RCC 7860 (cell line): Measurements from ENCODE around the gene AFAP1.

ENCODE experiments used
- DNase-seq: peaks from one replicate; pipeline ENCODE4 v3.0.0-alpha.2; 2015; ENCODE audit warnings: low spot score
- FAIRE-seq: peaks from 2 replicates; lab custom pipeline; 2012; peaks lifted over from hg19 to GRCh38; lab: Jason Lieb, UNC

AFAP1 gene

DNA sequence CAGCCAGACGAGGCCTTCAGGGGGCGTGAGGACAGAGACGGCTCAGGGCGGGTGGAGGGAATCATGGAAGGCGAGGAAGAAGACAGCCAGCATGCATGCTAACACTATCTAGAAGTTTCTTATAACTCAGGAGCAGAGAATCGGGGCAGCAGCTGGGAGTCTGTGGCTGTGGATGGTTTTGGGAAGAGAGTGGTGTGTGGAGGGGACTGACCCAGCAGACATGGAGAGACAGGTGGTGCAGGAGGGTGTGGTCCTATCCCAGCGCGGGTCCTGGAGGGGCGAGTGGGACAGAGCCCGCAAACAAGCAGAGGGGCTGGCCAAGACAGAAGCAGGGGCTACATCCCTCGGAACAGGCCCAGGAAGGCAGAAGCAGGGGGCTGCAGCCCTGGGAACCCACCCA lies 192.1 kb downstream of the AFAP1 start:
- no peak for FAIRE-seq
- no peak for DNase-seq

DNA sequence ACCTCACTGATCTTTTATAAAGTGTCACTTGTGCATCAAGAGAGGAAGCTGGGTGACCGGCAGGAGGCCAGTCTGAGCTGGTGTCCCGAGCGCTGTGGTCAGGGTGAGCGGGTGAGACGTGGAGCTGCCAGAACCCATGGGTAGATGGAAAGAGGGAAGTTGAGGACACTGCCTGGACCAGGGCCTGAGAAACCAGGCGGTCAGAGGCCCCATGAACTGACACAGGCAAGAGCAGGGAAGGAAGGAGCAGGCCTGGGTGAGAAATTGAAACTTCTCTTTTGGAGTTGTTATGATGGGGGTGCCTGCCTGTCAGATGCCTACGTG lies 192.6 kb downstream of the AFAP1 start:
- DNase-seq (no peak), FAIRE-seq (no peak)

DNA sequence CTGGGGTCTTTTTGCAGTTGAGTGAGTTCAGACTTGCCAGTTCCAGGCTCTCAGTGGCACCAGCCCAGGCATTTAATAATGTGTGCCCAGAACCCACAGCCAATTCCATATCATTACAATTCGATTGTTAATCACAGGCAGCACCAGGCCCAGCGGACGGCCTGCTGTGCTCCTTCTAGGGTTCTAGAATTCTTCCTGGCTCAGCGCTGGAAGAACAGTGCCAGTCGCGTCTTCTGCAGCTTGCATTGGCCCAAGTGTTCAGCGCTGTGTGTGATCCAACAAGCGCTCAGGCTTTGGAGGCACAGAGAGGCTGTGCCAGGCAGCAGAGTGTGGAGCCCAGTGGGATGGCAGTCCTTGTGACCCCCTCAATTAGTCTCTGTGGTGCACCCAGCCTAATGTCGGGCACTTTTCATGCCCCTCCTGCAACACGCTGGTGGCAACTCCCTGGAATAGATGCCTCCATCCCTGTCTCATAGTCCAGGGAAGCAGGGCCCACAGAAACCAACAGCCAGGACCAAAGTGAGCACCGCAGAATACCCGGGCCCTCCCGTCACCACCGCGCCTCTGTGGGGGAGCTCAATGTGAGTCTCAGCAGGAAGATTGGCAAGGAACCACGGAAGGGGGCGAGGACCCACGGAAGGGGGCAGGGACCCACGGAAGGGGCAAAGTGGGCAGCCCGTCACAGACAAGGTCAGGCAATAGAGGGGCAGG lies 193.2 kb downstream of the AFAP1 start:
- FAIRE-seq (no peak), DNase-seq (no peak)

DNA sequence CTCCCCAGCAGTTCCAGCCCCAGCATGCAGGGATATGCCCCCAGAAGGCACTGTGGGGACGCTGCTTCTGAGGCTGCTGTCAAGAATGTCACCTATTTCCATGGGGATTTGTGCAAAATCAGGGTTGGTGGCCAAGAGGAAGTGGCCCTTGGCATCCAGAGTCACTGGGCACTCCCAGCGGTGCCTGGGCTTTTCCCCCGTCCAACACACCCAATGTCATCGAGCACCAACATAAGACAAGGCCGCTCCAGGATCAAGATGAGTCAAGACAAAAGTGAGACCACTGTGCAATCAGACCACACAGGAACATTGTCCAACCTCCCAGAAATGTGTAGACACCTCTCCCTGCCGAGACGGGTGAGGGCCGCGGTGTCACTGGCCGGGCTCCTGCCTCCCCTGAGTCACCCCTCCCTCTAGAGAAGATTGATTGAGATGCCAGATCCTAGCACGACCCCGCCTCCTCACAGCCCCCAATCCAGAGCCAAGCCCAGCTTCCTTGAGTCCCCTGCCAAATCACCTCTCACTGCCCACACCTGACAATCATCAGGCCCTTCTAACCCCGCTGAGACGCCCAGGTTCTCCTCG lies 194.3 kb downstream of the AFAP1 start:
- FAIRE-seq (no peak), DNase-seq (no peak)

DNA sequence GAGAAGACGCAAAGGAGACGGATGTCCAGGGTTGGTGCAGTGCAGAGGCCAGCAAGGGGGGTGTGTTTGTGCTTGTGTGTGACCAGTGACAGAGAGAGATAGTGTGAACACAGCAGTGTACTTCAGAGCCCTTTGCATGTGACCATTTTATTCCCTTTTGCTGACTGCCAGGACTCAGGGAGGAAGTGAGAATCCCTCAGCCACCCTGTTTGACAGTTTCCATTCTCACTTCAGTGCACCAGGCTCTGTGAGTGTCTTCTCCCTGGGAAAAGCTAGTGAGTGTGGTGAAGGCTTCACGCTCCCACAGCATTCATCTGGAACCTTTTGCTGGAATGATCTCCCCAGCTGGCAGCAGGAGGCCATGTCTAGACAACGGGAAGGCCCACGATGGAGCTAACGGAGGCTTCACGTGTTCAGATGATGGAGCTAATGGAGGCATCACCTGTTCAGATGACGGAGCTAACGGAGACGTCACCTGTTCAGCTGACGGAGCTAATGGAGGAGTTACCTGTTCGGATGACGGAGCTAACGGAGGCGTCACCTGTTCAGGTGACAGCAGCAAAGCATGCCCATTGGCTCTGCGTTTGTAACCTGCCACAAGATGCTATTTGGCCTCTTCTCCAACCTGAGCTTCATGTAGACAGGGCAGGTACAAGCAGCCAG lies 195.4 kb downstream of the AFAP1 start:
- DNase-seq = no peak
- FAIRE-seq = no peak

DNA sequence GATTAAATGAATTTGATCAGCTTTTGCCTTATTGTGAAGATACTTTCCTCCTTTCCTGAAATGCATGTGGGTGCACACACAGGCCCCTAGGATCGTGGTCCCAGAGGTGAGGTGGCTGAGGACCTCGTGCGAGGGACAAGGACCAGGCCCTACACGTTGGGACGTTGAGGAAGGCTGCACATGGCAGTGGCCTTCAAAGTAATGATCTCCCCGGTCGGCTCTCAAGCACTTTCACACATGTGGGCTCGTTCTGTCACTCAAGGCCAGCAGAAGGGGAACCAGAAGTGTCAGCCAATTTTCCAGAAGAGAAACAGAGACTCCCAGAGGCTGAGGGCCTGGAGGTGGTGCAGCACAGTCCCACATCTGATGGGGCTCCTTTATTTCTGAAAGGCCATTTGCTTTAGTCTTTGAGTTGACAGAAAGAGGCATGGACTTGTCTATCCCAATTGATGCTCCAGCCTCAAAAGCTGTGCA lies 196.8 kb downstream of the AFAP1 start:
- DNase-seq = no peak
- FAIRE-seq = no peak

DNA sequence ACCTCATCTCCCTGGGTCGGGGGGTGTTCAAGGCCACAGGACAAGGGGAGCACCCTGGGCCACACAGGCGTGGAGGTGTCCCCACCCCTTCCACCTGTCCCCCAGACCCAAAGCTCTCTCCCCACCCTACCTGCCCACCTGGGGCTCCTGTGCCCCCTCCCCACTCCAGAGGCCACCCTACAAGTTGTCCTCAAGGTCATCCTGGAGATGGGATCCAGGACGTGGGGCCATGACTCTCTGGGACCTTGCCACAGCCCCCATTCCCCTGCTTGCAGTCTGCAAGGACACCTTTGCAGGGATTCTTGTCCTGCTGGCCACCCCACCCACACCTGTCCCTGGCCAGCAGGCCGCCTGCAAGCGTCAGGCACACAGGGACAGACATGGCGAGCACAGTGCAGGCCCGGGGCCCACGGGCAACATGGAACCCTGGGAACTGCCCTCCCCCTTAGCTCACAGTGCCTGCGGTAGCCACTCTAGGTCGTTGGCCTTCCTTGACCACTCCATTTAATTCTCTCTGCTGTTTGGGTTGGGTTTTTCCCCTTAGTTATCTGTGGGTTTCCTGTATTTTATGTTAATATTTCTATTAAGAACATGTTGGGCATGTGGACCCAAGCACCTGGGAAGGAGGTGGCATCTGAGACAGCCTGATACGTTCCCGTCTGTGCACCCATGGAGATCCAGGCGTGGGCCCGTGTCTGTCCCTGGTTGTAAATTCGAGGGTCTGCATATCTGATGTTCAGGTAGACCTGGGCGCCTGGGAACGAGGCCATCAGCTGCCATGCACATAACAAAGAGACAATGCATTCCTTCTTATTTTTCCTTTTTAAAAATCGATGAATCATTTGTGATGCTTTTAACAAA lies 197.5 kb downstream of the AFAP1 start:
- FAIRE-seq = no peak

DNA sequence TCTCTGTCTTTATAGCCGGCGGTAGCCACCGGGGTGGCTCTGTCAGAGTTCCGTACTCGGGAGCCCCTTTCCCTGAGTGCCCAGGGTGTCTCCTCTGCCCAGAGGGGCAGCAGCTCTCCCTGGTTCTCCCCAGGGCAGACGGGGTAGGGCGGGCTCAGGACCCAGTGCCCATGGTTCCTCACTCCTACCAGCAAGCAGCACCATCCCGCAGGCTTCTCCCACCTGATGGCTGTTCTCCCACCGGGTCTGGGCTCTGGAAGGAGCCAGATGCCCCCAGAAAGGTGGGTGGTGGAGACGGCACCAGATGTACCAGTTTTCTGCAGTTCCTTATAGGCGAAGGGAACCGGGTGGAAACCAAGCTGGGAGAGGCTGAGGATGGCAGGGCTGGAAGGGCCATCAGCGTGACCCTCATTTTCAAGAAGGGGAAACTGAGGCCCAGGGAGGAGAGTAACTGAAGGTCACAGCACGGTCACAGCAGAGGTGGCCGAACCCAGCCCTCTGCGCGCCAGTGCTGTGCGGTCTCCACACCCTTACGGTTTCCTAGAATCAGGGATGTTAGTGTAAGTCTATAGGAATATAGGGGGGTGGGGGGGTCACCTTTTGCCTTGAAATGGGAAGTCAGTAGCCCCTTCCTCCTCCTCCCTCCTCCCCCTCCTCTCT lies 198.7 kb downstream of the AFAP1 start:
- FAIRE-seq = no peak

More for the DNA sequence above, 197.5 kb downstream of the AFAP1 start:
- no peak for DNase-seq

DNA sequence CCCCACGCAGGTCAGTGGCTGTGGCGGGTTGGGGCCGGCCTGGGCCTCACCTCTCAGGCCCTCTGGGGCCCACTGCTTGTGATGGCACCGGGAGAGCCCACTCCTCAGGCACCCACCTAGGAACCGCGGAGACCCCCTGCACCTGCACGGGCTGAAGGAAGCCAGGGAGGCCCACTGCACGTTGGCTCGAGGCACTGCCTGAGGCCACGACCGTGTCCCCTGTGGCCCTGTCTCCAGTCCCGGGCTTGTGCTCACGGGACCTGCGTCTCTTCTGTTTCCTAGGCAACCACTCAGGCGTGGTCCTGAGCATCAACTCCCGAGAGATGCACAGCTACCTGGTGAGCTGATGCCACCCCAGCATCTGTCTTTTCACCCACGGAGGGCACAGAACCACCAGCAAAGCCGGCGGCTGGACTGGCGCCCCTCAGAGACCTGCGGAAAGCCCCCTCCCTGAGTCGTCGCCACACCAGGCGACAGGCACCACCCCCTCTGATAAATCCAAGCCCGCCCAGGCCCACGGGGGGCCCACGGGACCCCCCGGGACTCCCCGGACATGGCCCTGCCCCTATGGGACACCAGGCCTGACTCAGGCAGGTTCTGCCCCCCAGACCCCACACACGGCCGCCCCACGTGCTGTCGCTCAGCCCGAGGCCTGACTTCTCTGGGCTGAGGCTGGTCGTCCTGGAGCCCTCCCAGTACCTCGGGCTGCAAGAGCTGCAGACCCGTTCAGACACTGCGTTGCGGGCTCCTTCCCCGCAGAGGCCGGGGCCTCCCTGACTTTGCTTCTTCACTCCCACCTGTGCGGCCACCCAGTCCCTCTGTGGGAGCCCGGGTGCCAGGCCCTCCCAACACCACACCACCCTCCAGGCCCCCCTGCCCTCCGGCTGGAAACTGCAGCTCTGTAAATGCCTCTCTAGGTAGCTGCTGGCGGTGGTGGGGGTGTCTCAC lies 199.5 kb downstream of the AFAP1 start:
- no peak for DNase-seq
- no peak for FAIRE-seq

More for the DNA sequence above, 198.7 kb downstream of the AFAP1 start:
- no peak for DNase-seq

DNA sequence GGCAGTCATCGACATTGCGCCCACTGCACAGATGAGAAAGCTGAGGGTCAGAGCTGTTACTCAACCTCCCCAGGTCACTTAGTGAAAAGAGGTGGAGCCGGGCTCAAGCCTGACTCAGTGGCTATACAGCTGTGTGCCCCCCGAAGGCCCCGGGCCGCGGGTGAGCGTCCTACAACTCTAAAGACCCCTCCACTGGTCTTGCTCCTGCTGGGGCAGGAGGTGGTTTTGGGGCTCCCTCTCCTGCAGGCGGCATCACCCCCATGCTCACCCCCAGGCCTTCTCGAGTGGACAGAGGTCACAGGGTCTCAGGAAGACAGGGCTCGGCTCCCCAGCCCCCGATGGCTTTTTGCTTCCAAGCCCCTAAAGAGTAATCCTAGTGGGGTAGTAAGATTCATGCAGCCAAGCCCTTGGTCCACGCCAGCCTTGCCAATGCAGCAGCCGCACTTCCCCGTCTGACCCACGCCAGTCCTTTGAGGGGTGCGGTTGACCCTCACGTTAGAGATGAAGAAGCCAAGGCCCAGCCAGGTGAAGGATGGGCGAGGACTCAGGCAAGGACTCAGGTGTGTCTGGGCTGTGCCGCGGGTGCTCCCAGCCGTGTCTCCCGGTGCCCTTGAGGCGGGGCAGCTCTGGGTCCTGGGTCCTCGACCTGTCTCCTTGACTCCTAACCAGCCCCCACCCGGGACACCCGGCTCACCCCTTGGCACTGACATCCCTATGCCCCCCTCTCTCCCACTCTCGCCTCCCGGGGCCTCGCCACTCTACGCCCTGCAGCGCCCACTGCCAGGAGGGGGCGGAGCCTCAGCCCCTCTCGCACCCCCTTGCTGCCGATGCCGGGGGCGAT lies 200.4 kb downstream of the AFAP1 start:
- DNase-seq (no peak), FAIRE-seq (no peak)

DNA sequence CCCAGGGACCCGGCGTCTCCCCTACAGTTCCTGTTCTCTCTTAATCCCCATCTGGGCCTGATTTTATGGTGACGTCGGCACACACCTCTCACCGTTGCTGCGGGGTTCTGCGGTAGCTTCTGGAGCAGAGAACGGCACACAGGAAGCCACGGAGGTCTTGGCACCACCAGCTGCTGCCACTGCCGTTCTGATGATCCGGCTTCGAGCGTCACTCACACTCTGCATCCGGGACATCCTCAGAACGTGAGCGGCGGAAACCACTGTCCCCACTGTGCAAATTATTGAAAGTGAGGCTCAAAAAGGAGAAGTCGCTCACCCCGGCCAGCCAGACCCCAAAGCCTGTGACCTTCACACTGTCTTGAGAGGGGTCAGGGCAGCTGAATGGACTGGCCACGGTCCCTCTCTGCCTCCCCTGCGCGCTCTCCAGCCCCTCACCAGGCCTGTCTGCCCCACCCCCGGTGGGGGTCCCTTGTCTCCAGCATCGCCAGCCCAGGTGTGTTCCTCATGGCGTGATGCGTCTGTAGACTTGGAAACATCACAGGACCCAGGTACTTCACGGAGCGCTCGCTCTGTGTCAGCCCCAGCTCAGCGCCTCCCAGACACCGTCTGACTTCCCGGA lies 201.1 kb downstream of the AFAP1 start:
- FAIRE-seq = no peak

DNA sequence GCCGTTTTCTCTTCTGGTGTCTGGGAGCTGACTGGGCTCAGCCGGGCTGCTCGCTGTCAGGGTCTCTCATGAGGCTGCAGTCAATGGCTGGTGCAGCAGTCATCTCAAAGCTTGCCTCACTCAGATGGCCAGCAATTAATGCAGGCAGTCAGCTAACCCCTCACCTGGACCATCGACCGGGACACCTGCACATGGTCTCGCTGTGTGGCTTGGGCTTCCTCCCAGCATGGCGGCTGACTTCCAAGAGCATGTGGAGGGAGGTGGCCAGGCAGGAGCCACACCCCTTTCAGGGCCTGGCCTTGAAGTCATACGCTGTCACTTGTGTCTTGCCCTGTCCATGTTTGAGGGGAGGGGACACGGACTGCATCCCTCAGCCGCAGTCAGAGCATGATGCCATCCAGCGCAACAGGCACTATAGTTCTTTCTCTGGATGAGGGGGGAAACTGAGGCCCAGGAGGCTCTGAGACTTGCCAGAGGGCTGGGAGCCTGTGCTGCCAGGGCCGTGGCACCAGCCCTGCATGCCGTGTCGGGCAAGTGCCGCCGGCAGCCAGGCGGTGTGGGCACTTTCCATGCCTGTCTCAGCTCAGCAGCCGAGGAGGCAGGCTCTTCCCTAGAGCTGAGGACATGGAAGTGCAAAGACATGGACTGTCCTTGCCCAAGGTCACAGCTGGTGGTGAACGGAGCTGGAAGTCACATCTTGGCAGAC lies 201.8 kb downstream of the AFAP1 start:
- FAIRE-seq (no peak), DNase-seq (no peak)

More for the DNA sequence above, 201.1 kb downstream of the AFAP1 start:
- DNase-seq = no peak

DNA sequence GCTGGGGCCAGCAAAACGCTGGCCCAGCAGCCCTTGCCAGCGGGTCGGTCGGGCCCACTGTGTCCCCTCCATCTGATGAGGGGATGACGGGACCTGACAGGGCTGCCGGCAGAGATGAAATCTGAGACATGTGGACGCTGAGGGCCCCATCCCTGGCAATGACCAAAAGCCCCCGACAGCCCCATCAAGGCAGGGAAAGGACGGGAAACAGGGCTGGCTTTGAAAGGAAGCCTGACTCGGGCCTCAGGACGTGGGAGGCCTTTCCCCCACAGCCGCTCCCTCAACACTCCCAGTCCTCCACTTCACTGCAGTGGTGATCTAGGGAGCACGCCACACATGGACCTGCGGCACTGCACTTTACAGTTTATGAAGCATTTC lies 202.4 kb downstream of the AFAP1 start:
- DNase-seq = no peak
- FAIRE-seq = no peak

DNA sequence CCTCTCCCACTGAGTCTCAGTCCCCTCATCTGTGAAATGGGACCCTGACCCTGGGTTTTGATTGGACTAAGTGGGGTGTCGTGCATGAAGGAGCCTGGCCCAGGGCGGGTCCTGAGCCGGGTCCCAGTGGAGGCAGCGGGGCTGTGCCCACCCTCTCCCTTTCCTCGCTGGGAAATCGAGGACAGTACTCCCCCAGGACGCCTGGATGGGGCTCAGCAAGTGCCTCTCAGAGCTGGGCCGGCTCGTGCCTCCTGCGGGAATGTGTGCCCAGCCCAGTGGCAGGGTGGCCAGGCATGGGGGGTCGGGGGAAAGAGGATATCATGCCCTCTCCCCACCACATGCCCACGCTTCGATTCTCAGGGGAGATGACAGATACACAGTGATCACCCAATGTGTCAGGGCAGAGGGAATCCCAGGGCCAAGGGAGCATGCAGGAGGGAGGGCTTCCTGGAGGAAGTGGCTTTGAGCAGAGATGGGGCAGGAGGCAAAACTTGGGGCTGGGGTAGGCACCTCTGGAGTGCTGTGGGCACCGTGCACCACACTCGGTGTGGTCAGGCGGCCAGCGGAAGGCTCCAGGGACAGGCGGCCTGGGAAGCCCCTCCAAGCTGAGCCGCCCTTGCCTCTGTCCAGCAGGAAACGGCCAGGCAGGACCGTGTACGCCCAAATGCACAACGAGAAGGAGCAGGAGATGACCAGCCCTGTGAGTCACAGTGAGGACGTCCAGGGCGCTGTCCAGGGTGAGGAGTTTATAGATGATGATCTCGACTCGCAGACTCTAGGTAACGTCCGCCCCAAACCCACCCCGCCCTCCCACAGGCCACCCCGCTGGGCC lies 203.0 kb downstream of the AFAP1 start:
- FAIRE-seq (no peak), DNase-seq (peak; percentile 26)

DNA sequence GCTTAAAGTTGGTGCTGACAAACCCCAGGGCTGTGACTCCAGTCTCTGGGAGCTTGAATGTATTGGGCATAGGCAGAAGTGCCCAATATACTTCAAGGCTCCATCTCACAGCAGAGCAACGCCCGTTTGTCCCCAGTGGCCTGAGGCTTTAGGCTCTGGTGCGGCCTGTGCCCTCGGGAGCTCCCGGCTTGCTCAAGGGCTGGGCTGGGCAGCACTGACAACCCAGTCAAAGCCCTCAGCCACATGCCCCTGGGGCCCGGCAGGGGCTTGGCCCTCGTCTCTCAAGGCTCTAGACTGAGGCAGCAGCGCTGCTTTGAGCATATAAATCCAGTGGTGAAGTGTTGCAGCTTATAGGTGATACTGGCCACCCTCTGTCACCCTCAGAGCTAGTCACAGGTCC lies 203.7 kb downstream of the AFAP1 start:
- DNase-seq (no peak), FAIRE-seq (no peak)

DNA sequence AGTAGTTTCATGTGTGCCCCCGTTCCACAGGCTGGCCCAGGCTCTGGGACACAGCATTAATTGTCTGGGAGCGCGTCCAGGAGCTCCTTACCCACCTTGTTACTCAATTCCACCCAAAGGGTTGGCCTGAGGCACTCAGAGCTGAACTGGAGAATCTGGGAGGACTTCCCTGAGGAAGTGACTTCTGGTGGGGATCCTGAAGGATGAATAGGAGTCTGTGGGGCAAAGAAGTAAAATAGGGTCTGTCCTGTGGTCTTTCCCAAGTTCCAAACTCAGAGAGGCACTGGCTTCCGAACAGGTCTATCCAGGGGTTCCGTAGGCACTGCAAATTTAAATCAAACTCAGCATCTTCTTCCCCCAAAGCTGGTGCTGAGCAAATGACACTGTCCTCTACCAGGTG lies 204.3 kb downstream of the AFAP1 start:
- DNase-seq (no peak), FAIRE-seq (no peak)
